A673 (cell line): ENCODE results near the gene DENND5B. TPM values are rescaled to one million over a fixed set of nuclear protein-coding genes. Genes with fewer than 3 reads are reported as not detected.

Source experiments
- BruUV-seq: library from RNA; stranded (reverse); fragments of 400-500 nt; replicated peaks from 2 replicates; lab custom pipeline; 2021; lab: Mats Ljungman, UMichigan
- CTCF ChIA-PET: fragments of 300-600 bp; sonication (Branson Sonifier 250); formaldehyde crosslinking; loops from one replicate; lab custom pipeline; 2022; ENCODE audit warnings: antibody characterized with exemption; lab: Charles Lee
- POLR2A ChIA-PET: fragments of 300-600 bp; sonication (Branson Sonifier 250); formaldehyde crosslinking; loops from one replicate; lab custom pipeline; 2022; ENCODE audit warnings: antibody characterized with exemption; ENCODE audit not compliant: low non-redundant PET; lab: Charles Lee
- DNase-seq: peaks from one replicate; pipeline ENCODE4 v3.0.0-alpha.2; 2015; ENCODE audit warnings: low spot score
- H3K27ac ChIP-seq: fragments of 200-600 bp; sonication (generic); 2 replicates; pipeline ENCODE4 v1.5.1; 2016; ENCODE audit warnings: mixed run types, low read depth, mild to moderate bottlenecking, mixed read lengths, antibody characterized with exemption, low read length; ENCODE audit not compliant: poor library complexity, severe bottlenecking
- H3K27me3 ChIP-seq: fragments of 200-600 bp; sonication (generic); replicated peaks from 2 replicates; pipeline ENCODE4 v1.6.1; 2017; ENCODE audit warnings: mixed run types, low read depth, mild to moderate bottlenecking, mixed read lengths, antibody characterized with exemption, low read length; ENCODE audit not compliant: insufficient read depth, poor library complexity
- H3K36me3 ChIP-seq: fragments of 200-600 bp; sonication (generic); 2 replicates; pipeline ENCODE4 v1.6.1; 2016; ENCODE audit warnings: mixed run types, mild to moderate bottlenecking, mixed read lengths, antibody characterized with exemption, low read length; ENCODE audit not compliant: insufficient read depth, poor library complexity, severe bottlenecking
- H3K4me1 ChIP-seq: fragments of 200-600 bp; sonication (generic); 2 replicates; pipeline ENCODE4 v1.6.1; 2017; ENCODE audit warnings: mixed run types, mild to moderate bottlenecking, mixed read lengths, antibody characterized with exemption, low read length; ENCODE audit not compliant: insufficient read depth, poor library complexity, severe bottlenecking
- H3K4me3 ChIP-seq: fragments of 200-600 bp; sonication (generic); 2 replicates; pipeline ENCODE4 v1.5.1; 2016; ENCODE audit warnings: low read depth, mixed run types, mild to moderate bottlenecking, mixed read lengths, low read length; ENCODE audit not compliant: poor library complexity, severe bottlenecking
- H3K9me3 ChIP-seq: fragments of 200-600 bp; sonication (generic); 2 replicates; pipeline ENCODE4 v1.6.1; 2016; ENCODE audit warnings: mixed run types, low read depth, mild to moderate bottlenecking, mixed read lengths, antibody characterized with exemption, low read length; ENCODE audit not compliant: poor library complexity, severe bottlenecking
- EZH2 ChIP-seq: fragments of 200-600 bp; sonication (generic); IDR thresholded peaks from 2 replicates; pipeline ENCODE4 v1.6.1; 2017; ENCODE audit warnings: borderline replicate concordance, low read depth, mild to moderate bottlenecking, mixed read lengths, antibody characterized with exemption, low read length; ENCODE audit not compliant: poor library complexity, severe bottlenecking
- intact Hi-C: fragments of 100-400 bp; cut with micrococcal nuclease; formaldehyde crosslinking; loops from one replicate; pipeline ENCODE4 v1.10.0; 2022; ENCODE audit not compliant: unreplicated experiment
- total RNA-seq: library from RNA; stranded (reverse); gene quantifications from 2 replicates; pipeline ENCODE4 v1.2.3, GENCODE V29; 2021
- TF ChIP-seq, protein P1 (sequence below): fragments of 300-800, 200-600 bp; sonication (generic); conservative IDR thresholded peaks from 2 replicates; pipeline ENCODE4 v1.5.1; 2017; ENCODE audit warnings: low read depth, mild to moderate bottlenecking, antibody characterized with exemption, low read length, moderate library complexity, mixed read lengths

DENND5B gene
- total RNA-seq, 1 experiment from 2014 or later, result 7.6 TPM

GRCh38 chr12:31492599-31493196 lies 98.2 kb downstream of the DENND5B start:
- ChIA-PET CTCF (no interaction called here), POLR2A (no interaction called here)
- DNase-seq, result no peak
- H3K9me3 ChIP-seq, result no peaks in the 10 kb centered on the region
- BruUV-seq, result no TSS peak
- H3K4me3 ChIP-seq, result no peak overlapping the region
- no peaks in the 10 kb centered on the region for H3K36me3 ChIP-seq
- TF ChIP-seq EZH2, result no peak
- TF ChIP-seq, protein P1, sequence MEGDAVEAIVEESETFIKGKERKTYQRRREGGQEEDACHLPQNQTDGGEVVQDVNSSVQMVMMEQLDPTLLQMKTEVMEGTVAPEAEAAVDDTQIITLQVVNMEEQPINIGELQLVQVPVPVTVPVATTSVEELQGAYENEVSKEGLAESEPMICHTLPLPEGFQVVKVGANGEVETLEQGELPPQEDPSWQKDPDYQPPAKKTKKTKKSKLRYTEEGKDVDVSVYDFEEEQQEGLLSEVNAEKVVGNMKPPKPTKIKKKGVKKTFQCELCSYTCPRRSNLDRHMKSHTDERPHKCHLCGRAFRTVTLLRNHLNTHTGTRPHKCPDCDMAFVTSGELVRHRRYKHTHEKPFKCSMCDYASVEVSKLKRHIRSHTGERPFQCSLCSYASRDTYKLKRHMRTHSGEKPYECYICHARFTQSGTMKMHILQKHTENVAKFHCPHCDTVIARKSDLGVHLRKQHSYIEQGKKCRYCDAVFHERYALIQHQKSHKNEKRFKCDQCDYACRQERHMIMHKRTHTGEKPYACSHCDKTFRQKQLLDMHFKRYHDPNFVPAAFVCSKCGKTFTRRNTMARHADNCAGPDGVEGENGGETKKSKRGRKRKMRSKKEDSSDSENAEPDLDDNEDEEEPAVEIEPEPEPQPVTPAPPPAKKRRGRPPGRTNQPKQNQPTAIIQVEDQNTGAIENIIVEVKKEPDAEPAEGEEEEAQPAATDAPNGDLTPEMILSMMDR, result no peak
- intact Hi-C loops, result no loop called here
- peaks cover 44% of the 10 kb centered on the region for H3K4me1 ChIP-seq
- H3K27ac ChIP-seq, result no peak overlapping the region
- H3K27me3 ChIP-seq, result no peaks in the 10 kb centered on the region

- peak; percentile 92 for DNase-seq
- Histone ChIP-seq H3K27ac (no peak overlapping the region), H3K9me3 (no peaks in the 10 kb centered on the region), H3K4me1 (peaks cover 41% of the 10 kb centered on the region), H3K36me3 (no peaks in the 10 kb centered on the region), H3K4me3 (no peak overlapping the region), H3K27me3 (no peaks in the 10 kb centered on the region)
- POLR2A ChIA-PET, result interaction anchor here (0.6 kb wide), 1 partner anchor 996 kb away, joined by 7 read pairs; no protein-coding TSS in a partner anchor
- BruUV-seq, result no TSS peak
- TF ChIP-seq, protein P1, result no peak
- TF ChIP-seq EZH2, result no peak
- CTCF ChIA-PET, result interaction anchor here (0.6 kb wide), 2 partner anchors 146 to 1693 kb away, joined by 3 read pairs; no protein-coding TSS in a partner anchor
- intact Hi-C loops, result no loop called here
Measured at GRCh38 chr12:31491841-31492598, 98.9 kb downstream of the DENND5B start.

DNA sequence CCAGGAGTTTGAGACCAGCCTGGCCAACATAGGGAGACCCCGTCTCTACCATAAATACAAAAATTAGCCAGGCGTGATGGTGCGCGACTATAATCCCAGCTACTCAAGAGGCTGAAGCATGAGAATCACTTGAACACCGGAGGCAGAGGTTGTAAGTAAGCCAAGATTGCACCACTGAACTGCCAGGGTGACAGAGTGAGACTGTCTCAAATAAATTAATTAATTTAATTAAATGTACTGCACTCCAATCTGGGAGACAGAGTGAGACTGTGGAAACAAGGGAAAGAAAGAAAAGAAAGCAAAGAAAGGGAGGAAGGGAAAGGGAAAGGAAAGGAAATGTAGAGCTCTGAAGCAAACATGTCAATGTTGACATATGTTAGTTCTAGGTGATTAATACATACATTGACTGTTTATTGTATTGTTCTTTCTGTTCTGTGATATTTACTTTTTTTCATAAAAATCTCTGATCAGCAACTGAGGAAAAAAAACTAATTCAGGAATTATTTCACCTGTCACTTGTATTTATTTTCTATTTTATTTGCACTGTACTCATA lies 99.6 kb downstream of the DENND5B start:
- ChIA-PET CTCF (interaction anchor here (0.6 kb wide), 1 partner anchor 1694 kb away, joined by 3 read pairs; no protein-coding TSS in a partner anchor), POLR2A (interaction anchor here (0.6 kb wide), 1 partner anchor 997 kb away, joined by 7 read pairs; no protein-coding TSS in a partner anchor)
- peaks cover 40% of the 10 kb centered on the region for H3K4me1 ChIP-seq
- no TSS peak for BruUV-seq
- H3K9me3 ChIP-seq, result no peaks in the 10 kb centered on the region
- intact Hi-C loops, result no loop called here
- no peak overlapping the region for H3K4me3 ChIP-seq
- no peaks in the 10 kb centered on the region for H3K36me3 ChIP-seq
- no peaks in the 10 kb centered on the region for H3K27me3 ChIP-seq
- TF ChIP-seq EZH2, result no peak
- TF ChIP-seq, protein P1, result no peak
- H3K27ac ChIP-seq, result no peak overlapping the region
- peak; percentile 22 for DNase-seq
